Trophoblast cell (in vitro differentiated cells and primary cell): ENCODE results near the gene PARVA.

Source experiments
- DNase-seq, 2 donors: peaks; one replicate each; pipeline ENCODE4 v3.0.0-alpha.2; 2016
- H2AFZ ChIP-seq: 2 replicates; pipeline ENCODE4 v1.6.1; 2013; ENCODE audit warnings: low read length, moderate library complexity, mild to moderate bottlenecking; ENCODE audit not compliant: insufficient read depth, poor library complexity
- H2AK5ac ChIP-seq: 2 replicates; pipeline ENCODE4 v1.6.1; 2013; ENCODE audit warnings: mild to moderate bottlenecking, low read length
- H2BK120ac ChIP-seq: 2 replicates; pipeline ENCODE4 v1.6.1; 2013; ENCODE audit warnings: low read length, mild to moderate bottlenecking, moderate library complexity; ENCODE audit not compliant: insufficient read depth, poor library complexity
- H2BK12ac ChIP-seq: 2 replicates; pipeline ENCODE4 v1.6.1; 2013; ENCODE audit warnings: mild to moderate bottlenecking, low read length, moderate library complexity
- H2BK5ac ChIP-seq: 2 replicates; pipeline ENCODE4 v1.6.1; 2013; ENCODE audit warnings: low read length, low read depth, moderate library complexity, mild to moderate bottlenecking; ENCODE audit not compliant: poor library complexity
- H3K14ac ChIP-seq: 2 replicates; pipeline ENCODE4 v1.6.1; 2013; ENCODE audit warnings: mild to moderate bottlenecking, low read length
- H3K18ac ChIP-seq: 2 replicates; pipeline ENCODE4 v1.6.1; 2013; ENCODE audit warnings: mild to moderate bottlenecking, low read length
- H3K23ac ChIP-seq: 2 replicates; pipeline ENCODE4 v1.6.1; 2013; ENCODE audit warnings: low read length
- H3K27ac ChIP-seq: 2 replicates; pipeline ENCODE4 v1.5.1; 2013; ENCODE audit warnings: low read depth, mild to moderate bottlenecking, inconsistent platforms, low read length, moderate library complexity
- H3K27me3 ChIP-seq: 2 replicates; pipeline ENCODE4 v1.6.1; 2013; ENCODE audit warnings: inconsistent platforms, mild to moderate bottlenecking, low read length, moderate library complexity; ENCODE audit not compliant: insufficient read depth
- H3K36me3 ChIP-seq, 2 experiments: 1 replicate in 1 of 2; 2 replicates in 1 of 2; pipeline ENCODE4 v1.6.1; 2013; ENCODE audit warnings: low read length in 2 of 2, mild to moderate bottlenecking in 2 of 2, moderate library complexity in 1 of 2; ENCODE audit not compliant: insufficient read depth in 2 of 2, control insufficient read depth in 1 of 2
- H3K4ac ChIP-seq: 2 replicates; pipeline ENCODE4 v1.6.1; 2013; ENCODE audit warnings: low read depth, mild to moderate bottlenecking, low read length, moderate library complexity
- H3K4me1 ChIP-seq, 2 experiments: 1 replicate in 1 of 2; 2 replicates in 1 of 2; pipeline ENCODE4 v1.6.1; 2013; ENCODE audit warnings: low read length in 2 of 2, mild to moderate bottlenecking in 2 of 2, moderate library complexity in 1 of 2; ENCODE audit not compliant: insufficient read depth in 2 of 2, control insufficient read depth in 1 of 2
- H3K4me2 ChIP-seq: 2 replicates; pipeline ENCODE4 v1.6.1; 2013; ENCODE audit warnings: inconsistent platforms, mild to moderate bottlenecking, low read length, moderate library complexity
- H3K4me3 ChIP-seq: 2 replicates; pipeline ENCODE4 v1.5.1; 2013; ENCODE audit warnings: mild to moderate bottlenecking, low read depth, low read length, inconsistent platforms
- H3K79me1 ChIP-seq: one replicate; pipeline ENCODE4 v1.6.1; 2013; ENCODE audit warnings: low read length
- H3K79me2 ChIP-seq: 2 replicates; pipeline ENCODE4 v1.6.1; 2013; ENCODE audit warnings: low read length, mild to moderate bottlenecking; ENCODE audit not compliant: control insufficient read depth, insufficient read depth, poor library complexity
- H3K9ac ChIP-seq: 2 replicates; pipeline ENCODE4 v1.6.1; 2013; ENCODE audit warnings: mild to moderate bottlenecking, low read length
- H3K9me3 ChIP-seq: 2 replicates; pipeline ENCODE4 v1.6.1; 2013; ENCODE audit warnings: low read depth, mild to moderate bottlenecking, control low read depth, inconsistent platforms, low read length; ENCODE audit not compliant: insufficient read depth
- H4K12ac ChIP-seq: 2 replicates; pipeline ENCODE4 v1.6.1; 2013; ENCODE audit warnings: low read depth, mild to moderate bottlenecking, low read length, moderate library complexity
- H4K8ac ChIP-seq: 2 replicates; pipeline ENCODE4 v1.6.1; 2013; ENCODE audit warnings: low read depth, mild to moderate bottlenecking, low read length, moderate library complexity
- H4K91ac ChIP-seq: one replicate; pipeline ENCODE4 v1.6.1; 2013; ENCODE audit warnings: low read depth, mild to moderate bottlenecking, low read length, moderate library complexity
- WGBS: extraction: QIAGEN DNeasy Blood & Tissue Kit; methylation state at CpG from one replicate; pipeline ENCODE4 v1.1.7; 2013; ENCODE audit warnings: missing lambda C conversion rate; ENCODE audit not compliant: insufficient read length, insufficient coverage; ENCODE audit errors: extremely low coverage; 5-methylcytosine and 5-hydroxymethylcytosine counted together

PARVA gene

DNA sequence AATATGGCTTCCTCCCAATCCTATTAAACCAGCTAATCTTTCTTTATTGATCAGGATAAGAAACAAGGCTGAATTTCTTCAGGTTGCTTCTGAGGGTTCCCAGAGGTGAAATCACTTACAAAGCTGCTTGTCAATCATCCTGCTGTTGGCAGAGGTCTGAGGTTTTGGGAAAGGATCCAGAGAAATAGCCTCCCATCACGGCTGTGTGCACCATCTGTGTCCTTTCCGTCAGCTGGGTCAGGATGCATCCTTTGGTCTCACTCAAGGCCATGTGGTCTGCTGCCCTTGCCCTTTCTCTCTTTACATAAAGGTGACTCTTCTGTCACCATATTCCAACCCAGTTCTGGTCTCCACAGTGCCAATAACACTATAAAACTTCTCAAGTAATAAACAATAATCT is 183.5 kb downstream of the PARVA start:
- Histone ChIP-seq H3K27ac (no peak overlapping the region), H2BK120ac (no peak overlapping the region), H4K8ac (no peak overlapping the region), H3K79me2 (no peaks in the 10 kb centered on the region), H3K4me1 (peaks cover 2 to 5% of the 10 kb centered on the region in 2 experiments), H3K36me3 (no peaks in the 10 kb centered on the region), H3K4ac (no peak overlapping the region), H3K4me3 (no peak overlapping the region), H4K12ac (no peak overlapping the region), H3K79me1 (peaks cover 11% of the 10 kb centered on the region), H2BK5ac (no peak overlapping the region), H3K9me3 (no peaks in the 10 kb centered on the region), H3K14ac (no peak overlapping the region), H2AFZ (no peak overlapping the region), H3K4me2 (no peak overlapping the region), H4K91ac (no peak overlapping the region), H2AK5ac (no peak overlapping the region), H3K18ac (no peak overlapping the region), H3K27me3 (no peaks in the 10 kb centered on the region), H3K23ac (no peak overlapping the region), H2BK12ac (no peak overlapping the region), H3K9ac (no peak overlapping the region)
- no peak for DNase-seq
- no CpG with 5 or more reads among the region's 2 CpGs for WGBS

DNA sequence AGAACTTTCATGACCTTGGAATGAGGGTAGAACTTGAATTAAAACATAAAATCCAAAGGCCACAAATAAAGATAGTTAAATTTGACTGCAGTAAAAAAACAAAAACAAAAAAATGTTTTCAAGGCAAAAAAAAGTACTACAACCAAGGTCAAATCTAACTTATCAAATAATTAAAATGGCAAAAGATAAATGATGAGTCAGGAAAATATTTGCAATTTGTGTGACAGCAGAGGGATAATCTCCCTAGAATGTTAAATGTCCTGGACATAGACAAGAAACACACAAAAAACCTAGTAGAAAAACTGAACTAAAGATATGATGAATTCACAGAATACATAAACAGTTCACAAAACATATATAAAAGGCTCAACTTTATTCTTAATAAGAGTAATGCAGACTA is 186.6 kb downstream of the PARVA start:
- Histone ChIP-seq H2BK120ac (no peak overlapping the region), H3K36me3 (no peaks in the 10 kb centered on the region), H3K4ac (no peak overlapping the region)

DNA sequence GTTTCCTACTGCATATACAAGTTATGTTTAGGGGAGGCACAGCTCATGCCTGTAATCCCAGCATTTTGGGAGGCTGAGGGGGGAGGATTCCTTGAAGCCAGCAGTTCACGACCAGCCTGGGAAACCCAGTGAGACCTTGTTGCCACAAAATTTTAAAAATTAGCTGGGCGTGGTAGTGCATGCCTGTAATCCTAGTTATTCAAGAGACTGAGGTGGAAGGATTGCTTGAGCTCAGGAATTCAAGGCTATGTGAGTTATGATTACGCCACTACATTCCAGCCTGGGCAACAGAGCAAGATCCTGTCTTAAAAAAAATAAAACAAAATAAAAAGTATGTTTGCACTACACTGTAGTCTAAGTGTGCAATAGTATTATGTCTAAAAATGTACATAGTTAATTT is 188.0 kb downstream of the PARVA start:
- no peak overlapping the region for H3K4ac ChIP-seq
- no CpG with 5 or more reads among the region's 3 CpGs for WGBS
- no peak overlapping the region for H3K4me2 ChIP-seq
- no peak overlapping the region for H2BK120ac ChIP-seq
- H3K79me2 ChIP-seq, result no peaks in the 10 kb centered on the region
- no peak overlapping the region for H3K23ac ChIP-seq
- H4K91ac ChIP-seq, result no peak overlapping the region
- H2BK12ac ChIP-seq, result no peak overlapping the region
- H3K27me3 ChIP-seq, result no peaks in the 10 kb centered on the region
- H3K14ac ChIP-seq, result no peak overlapping the region
- peaks cover 1% of the 10 kb centered on the region for H3K79me1 ChIP-seq
- H3K27ac ChIP-seq, result no peak overlapping the region
- H4K8ac ChIP-seq, result no peak overlapping the region
- peak; percentile 63 to 85 for DNase-seq
- H3K18ac ChIP-seq, result no peak overlapping the region
- no peaks in the 10 kb centered on the region for H3K36me3 ChIP-seq
- H3K4me1 ChIP-seq, result no peaks in the 10 kb centered on the region
- no peak overlapping the region for H3K4me3 ChIP-seq
- H2AFZ ChIP-seq, result no peak overlapping the region
- H4K12ac ChIP-seq, result no peak overlapping the region
- H2BK5ac ChIP-seq, result no peak overlapping the region
- no peak overlapping the region for H2AK5ac ChIP-seq
- no peak overlapping the region for H3K9ac ChIP-seq
- H3K9me3 ChIP-seq, result peaks cover 3% of the 10 kb centered on the region

More for the DNA sequence above, 186.6 kb downstream of the PARVA start:
- Histone ChIP-seq H4K12ac (no peak overlapping the region), H4K91ac (no peak overlapping the region), H3K27me3 (no peaks in the 10 kb centered on the region), H3K4me1 (no peaks in the 10 kb centered on the region), H3K9me3 (peaks cover 3% of the 10 kb centered on the region), H3K79me1 (no peaks in the 10 kb centered on the region), H3K4me3 (no peak overlapping the region), H3K79me2 (no peaks in the 10 kb centered on the region), H3K27ac (no peak overlapping the region), H3K4me2 (no peak overlapping the region), H3K23ac (no peak overlapping the region), H3K9ac (no peak overlapping the region), H3K18ac (no peak overlapping the region), H2BK12ac (no peak overlapping the region), H2BK5ac (no peak overlapping the region), H4K8ac (no peak overlapping the region), H2AK5ac (no peak overlapping the region), H3K14ac (no peak overlapping the region), H2AFZ (no peak overlapping the region)
- no peak for DNase-seq

DNA sequence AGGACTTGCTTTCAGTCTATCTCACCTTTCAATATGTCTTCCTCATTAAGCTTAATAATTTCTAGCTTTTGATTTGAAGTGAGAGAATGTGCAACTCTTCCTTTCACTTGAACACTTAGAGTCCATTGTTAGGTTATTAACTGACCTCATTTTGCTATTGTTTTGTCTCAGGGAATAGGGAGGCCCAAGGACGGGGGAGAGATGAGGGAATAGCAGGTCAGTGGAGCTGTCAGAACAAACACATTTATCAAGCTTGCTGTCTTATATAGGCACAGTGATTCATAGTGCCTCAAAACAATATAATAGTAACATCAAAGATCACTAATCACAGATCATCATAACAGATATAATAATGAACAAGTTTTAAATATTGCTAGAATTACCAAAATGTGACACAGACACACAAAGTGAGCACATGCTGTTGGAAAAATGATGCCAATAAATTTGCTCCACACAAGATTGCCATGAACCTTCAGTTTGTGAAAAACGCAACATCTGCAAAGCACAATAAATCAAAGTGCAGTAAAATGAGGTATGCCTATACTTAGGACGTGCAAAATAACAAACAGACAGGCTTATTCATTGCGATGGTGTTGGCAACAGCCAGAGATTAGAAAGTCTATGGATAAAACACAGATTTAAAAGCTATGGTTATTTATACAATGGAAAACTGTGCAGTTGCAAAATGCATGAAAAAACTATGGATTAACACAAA is 190.5 kb downstream of the PARVA start:
- no peaks in the 10 kb centered on the region for H3K27me3 ChIP-seq
- H2BK5ac ChIP-seq, result no peak overlapping the region
- no peak overlapping the region for H3K4ac ChIP-seq
- no peak overlapping the region for H3K18ac ChIP-seq
- WGBS, result no CpG with 5 or more reads among the region's 4 CpGs
- peaks cover 3% of the 10 kb centered on the region for H3K9me3 ChIP-seq
- no peak overlapping the region for H3K27ac ChIP-seq
- no peak overlapping the region for H4K8ac ChIP-seq
- no peak overlapping the region for H2BK120ac ChIP-seq
- no peak overlapping the region for H2AFZ ChIP-seq
- no peak overlapping the region for H2AK5ac ChIP-seq
- no peak overlapping the region for H3K4me2 ChIP-seq
- no peak overlapping the region for H4K91ac ChIP-seq
- peaks cover 7% of the 10 kb centered on the region for H3K79me1 ChIP-seq
- no peak for DNase-seq
- no peaks in the 10 kb centered on the region for H3K79me2 ChIP-seq
- H4K12ac ChIP-seq, result no peak overlapping the region
- H2BK12ac ChIP-seq, result no peak overlapping the region
- no peaks in the 10 kb centered on the region for H3K4me1 ChIP-seq
- H3K4me3 ChIP-seq, result no peak overlapping the region
- no peak overlapping the region for H3K23ac ChIP-seq
- H3K9ac ChIP-seq, result no peak overlapping the region
- no peak overlapping the region for H3K14ac ChIP-seq
- H3K36me3 ChIP-seq, result no peaks in the 10 kb centered on the region
